HG02642 (cell line): ENCODE measurements around the gene USP32.
"Not testable (repeated sequence)": the region's sequence is repeated elsewhere in the genome, so short reads cannot be mapped to it uniquely, and the experiment has no call there.

ENCODE experiments used
- ATAC-seq: cut with Tn5 transposase; IDR thresholded peaks from one replicate; pipeline ENCODE4 v1.9.1; 2021; ENCODE audit warnings: mild to moderate bottlenecking; ENCODE audit not compliant: unreplicated experiment, poor library complexity

USP32 gene

DNA sequence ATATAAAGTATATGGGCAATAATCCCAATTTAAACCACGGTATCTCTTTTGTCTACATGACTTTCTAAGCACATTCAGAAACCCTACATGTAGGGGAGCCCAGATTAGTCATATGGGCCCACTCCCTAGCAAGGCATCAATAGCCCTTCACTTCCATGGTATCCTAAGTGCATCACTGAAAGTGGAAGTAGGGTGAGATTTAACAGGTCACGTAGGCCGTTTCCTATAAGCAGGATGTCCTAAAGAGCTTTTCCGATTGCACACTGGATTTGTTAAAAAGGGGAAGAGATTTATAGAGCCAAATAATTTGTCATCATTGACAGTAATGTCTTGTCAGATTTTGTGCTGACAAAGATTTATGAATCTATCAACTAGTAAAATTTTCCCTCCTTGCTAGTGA is 203.2 kb downstream of the USP32 start:
- ATAC-seq, result no peak

DNA sequence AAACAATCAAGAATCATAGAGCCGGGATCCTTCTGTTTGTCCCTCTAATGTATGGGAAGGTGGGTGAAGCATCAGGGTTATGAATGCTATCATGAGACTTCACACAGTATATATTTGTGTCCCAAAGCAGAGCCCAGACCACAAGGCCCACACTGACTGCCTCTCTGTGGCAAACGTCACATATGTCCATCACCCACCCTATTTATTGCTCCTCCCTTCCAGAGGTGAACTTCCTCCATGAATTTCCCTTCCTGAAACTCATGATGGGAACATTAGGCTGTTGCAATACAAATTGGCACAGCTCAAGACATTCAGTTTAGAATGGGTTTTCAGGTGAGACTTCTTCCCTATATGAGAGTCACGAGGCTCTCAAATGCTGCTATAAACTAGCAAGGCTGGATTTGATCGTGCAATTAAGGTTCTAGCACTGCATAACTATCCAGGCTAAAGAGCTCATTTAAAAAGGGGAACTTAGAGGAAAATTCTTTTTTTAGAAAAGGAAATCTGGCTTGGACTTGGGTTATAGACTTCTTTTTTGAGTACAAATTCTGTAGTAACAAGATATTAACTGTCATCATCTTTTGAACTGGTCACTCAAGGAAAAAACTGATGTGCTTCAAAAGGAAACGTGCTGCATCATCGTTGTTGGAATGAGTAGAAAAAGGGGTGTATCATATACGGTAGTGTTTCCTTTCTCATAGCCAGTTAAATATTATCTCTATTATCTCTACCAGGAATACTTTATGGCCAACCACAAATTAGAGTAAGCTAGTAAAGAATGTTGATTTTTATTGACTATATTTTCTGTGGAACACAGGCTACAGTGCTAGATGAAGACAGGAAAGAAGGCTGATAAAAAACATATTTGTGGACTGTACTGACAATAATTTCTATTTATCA is 204.8 kb downstream of the USP32 start:
- ATAC-seq, result not testable (repeated sequence)

DNA sequence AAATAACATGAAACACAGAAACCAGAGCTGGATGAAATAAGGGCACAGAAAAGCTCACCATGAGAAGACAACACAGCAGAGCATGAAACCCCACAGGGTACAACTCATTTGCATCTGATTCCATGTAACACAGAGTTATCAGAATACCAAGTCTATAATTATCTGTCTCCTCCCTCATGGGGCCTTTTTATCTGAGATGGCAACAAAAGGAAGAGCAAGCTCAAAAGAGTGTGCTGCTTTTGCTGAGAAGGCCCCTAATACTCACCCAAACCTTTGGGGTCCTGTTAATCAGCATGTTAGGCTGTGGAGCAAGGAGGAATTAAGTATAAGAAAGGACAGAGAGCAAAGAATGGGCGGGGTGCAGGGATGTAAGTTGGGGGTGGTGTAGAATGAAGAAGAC is 205.6 kb downstream of the USP32 start:
- ATAC-seq, result not testable (repeated sequence)

DNA sequence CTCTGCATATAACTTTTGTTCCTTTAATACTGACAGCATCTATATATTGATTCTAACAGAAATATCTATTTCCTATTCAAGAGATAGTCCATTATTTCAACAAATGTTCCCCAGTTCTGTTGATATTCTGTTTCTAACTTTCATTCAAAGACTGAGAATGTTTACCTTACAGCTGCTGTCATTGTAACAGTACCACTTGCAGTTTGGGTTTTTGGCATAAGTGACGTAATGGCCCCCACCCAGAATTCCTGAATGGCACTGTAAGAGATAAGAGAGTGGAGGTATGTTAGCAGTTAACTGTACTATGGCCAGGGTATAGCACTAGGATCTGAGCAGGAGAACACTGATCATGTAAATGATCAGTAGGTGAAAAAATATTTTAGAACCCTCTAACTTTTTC is 211.6 kb downstream of the USP32 start:
- not testable (repeated sequence) for ATAC-seq

DNA sequence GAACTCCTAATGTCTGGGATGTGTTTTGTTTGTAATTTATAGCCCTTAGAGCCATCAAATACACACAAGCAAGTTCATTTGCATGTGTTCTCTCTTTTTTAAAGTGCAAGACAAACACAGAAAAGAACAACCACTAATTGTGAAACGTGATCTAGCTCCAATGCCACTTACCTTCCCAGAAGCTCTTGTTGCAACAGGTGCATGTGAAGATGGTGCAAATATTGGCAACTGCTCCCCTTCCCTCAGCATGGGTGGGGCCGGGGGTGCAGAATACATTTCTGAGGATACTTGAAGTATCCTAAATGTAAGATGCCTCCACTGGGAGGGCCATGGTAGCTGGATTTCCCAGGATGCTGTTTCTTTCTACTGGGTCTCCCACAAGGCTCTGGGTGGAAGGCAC is 213.8 kb downstream of the USP32 start:
- ATAC-seq, result not testable (repeated sequence)

DNA sequence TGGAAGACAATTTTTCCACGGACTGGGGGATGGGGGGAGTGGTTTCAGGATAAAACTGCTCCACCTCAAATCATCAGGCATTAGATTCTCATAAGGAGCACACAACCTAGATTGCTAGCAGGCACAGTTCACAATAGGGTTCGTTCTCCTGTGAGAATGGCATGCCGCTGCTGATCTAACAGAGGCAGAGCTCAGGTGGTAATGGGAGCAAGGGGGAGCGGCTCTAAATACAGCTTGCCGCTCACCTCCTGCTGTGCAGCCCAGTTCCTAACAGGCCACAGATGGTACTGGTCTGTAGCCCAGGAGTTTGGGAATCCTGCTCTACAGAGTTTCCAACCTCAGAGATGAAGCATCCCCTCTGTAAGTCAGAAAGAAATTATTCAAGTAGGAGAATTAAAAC is 215.2 kb downstream of the USP32 start:
- ATAC-seq, result not testable (repeated sequence)

- not testable (repeated sequence) for ATAC-seq
Observed at GRCh38 chr17:60174767-60175166, 217.2 kb downstream of the USP32 start.

- no peak for ATAC-seq
Observed at GRCh38 chr17:60174035-60174434, 217.9 kb downstream of the USP32 start.

DNA sequence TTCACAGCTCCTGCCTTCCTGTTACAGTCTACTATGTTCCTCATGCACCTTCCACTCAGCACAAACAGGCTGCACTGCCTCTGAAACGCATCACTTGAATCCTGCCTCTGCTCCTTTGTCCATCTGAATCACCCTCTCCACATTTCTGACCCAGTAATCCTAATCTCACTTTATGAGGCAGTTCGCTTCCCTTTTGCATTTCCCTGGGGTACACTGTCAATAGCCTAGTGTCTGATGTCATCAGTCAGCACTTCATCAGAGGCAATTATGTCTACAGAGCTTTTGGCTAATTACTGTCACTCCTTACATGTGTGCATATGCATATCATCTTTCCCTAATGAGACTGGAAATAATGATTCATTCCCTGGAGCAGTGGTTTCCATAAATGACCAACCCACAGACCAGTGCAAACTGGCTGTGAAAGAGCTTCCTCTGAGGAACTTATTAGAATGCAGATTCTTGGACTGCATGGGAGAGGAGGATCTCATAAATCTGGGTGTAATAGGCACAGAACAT is 218.6 kb downstream of the USP32 start:
- ATAC-seq, result no peak

DNA sequence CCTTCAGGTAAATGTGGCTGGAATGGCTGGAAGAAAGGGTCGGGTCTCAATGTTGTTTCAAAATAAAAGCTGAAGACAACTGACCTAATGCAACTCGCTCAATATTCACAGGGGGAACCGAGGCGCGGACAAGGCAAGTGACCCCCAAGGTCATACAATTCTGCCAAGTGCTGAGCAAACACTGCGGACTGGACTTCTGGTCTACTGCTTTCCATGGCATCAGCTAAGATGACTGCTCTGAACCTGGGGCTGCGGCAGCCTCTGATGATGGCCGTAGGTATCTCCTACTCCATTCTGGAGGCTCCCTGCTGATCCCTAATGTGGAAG is 220.2 kb downstream of the USP32 start:
- no peak for ATAC-seq

DNA sequence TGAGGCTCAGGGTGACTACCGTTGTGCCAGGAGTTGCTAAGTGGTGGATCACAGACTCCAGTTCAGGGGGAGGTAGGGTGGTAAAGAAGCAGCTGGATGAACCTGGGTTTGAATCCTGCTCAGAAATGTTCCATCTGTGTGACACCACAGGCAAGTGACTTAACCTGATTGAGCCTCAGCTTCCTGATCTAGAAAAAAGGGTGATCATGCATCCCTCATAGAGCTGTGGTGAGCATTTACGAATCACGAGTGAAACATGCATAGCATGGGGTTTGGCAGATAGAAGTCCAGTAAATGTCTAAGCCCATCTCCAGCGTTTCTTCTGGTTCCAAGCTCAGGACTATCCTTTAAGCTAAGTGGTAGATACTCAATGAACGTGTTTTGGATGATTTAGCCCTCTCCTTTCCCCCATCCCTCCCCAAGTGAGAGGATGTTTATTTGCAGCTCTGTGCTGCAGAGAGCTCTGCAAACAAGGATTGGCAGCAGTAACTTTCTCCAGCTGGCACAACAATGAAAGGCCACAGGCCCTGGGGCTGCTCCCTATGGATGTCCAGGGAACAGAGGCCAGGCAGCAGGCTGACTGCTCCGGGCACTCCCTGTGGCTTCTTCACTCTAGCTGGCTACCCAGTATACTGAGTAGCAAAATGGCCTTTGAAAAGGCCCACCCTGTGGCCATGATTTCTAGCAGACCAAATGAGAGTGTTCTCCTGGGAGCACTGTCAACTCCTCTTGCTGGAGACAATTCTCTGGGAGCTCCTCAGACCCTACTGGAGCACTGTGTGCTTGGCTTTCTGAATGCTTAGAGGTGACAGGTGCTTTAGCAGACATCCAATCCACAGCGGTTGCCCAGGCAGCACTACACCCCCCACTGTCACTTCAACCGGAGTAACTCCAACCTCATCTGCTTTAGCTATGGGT is 220.8 kb downstream of the USP32 start:
- ATAC-seq, result no peak

DNA sequence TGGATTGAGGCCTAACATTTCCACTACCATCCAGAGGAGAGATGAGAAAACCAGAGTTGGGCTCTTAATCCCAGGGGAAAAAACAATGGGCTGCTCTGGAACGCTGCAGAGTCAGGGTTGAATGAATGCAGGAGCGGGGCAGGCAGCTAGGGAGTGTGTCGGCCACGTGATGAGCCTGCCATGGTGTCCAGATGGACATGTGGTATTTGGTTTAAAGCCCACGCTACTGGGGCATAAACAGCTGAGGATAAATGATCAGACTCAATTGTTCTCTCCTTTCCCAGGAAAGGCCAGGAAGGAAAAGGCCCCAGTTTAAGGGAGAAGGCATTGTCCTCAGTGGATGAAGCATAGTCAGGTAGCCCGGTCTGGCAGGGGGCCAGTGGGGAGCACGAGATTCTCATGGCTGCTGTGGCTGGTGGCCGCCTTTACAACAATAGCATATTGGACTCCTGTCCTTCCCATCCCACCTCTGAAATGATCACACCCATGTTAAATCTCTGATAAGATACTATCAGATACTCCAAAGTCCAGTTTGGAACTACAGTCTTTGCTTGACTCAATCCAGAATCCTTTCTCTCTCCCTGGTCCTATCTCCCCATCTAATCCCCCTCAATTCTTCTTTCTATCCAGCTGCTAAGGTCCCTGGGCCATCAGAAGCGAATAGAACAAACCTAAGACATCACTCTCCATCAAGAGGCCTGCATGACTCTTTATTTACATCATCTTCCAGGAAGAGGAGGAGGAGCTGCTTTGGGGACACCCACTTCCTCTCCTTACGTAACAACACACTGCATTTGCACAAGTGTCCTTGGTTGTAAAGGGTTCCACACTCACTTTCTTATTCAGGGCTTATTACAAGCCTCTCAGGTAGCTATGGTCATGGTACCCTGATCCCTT is 221.8 kb downstream of the USP32 start:
- no peak for ATAC-seq

DNA sequence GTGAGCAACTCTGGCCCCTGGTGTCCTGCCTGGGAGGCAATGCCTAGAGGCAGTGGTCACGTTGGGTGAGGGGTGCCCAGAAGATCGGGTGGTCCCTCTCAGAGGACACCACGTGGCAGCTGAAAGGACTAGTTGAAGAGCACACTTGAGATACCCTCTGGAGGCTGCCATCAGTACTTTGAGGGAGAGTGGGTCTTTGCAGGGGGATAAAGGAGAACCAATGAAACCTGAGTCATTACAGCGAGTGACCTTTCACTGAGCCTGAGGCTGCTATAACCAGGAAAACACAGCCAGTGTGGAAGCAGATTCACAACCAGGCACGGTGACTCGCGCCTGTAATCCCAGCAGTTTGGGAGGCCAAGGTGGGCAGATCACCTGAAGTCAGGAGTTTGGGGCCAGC is 223.3 kb downstream of the USP32 start:
- ATAC-seq, result no peak

- ATAC-seq, result no peak
Observed at GRCh38 chr17:60167065-60167741, 224.7 kb downstream of the USP32 start.

DNA sequence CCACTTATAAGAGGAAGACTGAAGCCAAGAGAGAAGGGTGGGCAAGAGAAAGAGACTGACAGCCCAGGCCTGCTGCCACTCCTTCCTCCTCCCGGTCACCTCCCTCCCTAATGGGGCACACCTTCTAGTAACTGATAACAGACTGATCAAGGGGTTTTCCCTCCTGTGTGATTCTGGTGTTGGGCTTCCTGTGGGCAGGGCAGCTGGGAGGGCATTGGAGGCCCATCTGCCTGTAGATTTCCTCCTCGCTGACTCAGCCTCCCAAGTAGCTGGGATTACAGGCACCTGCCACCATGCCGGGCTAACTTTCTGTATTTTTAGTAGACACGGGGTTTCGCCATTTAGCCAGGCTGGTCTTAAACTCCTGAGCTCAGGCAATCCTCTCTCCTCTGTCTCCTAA is 226.0 kb downstream of the USP32 start:
- ATAC-seq, result no peak

- ATAC-seq, result no peak
Observed at GRCh38 chr17:60165223-60165622, 226.7 kb downstream of the USP32 start.

DNA sequence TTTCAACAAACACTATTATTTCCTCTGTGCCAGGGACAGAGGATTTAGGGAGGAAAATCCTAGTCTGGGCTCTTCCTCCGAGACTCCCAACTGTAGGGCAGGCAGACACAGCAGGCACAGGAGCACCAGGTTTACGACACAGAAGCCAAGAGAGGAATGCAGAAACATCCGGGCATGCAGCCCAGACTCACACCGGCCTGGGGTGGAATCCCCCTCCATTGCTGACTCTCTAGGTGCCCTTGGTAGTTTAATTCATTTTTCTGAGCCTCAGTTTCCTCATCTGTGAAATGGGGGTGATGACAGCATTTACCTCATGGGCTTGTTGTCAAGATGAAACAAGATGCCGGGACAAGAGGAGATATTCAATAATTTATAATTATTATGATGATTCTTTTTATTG is 227.2 kb downstream of the USP32 start:
- ATAC-seq, result no peak

DNA sequence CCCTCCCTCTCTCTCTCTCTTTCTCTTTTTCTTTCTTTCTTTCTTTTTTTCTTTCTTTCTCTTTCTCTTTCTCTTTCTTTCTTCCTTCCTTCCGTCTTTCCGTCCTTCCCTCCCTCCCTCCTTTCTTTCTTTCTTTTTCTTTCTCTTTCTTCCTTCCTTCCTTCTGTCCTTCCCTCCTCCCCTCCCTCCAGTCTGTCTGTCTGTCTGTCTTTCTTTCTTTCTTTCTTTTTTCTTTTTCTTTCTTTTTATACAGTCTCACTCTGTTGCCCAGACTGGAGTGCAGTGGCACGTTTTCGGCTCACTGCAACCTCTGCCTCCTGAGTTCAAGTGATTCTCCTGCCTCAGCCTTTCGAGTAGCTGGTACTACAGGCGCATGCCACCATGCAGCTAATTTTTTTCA is 227.8 kb downstream of the USP32 start:
- no peak for ATAC-seq

- ATAC-seq, result no peak
Observed at GRCh38 chr17:60163108-60163784, 228.7 kb downstream of the USP32 start.
